ENCODE measurements around the gene LRIT2.

LRIT2 gene

DNA sequence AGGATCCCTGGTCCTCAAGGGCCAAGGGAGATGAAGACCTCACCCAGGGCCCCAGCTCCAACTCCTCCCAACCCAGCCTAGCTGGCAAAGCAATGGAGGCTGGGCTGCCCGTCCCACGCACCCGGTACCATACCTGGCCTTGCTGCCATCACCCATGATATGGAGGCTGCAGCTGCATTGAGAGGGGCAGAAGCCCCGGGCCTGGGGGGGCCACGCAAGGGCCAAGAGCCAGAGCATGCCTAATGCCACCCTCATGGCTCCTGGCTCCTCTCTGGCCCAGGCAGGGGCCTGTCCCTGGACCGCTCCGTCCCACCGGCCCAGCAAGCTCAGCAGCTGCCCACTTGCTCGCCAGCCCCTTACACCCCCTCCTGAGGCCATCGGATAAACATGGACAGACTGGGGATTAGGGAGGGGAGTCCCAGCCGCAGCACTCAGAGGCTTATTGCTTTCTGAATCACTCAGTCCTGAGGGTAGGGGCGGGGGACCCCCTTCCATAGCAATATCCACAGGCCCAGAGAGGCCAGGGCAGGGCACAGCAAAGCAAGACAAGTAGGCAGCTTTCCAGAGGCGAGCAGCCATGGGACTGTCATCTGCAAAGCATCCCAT is 15.9 kb upstream of the LRIT2 start, which contains the start of gene LRIT1:
TSS of gene LRIT1 (minus strand) at position 362 of the 606 bp plus-strand sequence. CDS start at position 255, 107 bp downstream.
- no peak for DNase-seq (ENCODE audit: low read depth in 2 of 2)

DNA sequence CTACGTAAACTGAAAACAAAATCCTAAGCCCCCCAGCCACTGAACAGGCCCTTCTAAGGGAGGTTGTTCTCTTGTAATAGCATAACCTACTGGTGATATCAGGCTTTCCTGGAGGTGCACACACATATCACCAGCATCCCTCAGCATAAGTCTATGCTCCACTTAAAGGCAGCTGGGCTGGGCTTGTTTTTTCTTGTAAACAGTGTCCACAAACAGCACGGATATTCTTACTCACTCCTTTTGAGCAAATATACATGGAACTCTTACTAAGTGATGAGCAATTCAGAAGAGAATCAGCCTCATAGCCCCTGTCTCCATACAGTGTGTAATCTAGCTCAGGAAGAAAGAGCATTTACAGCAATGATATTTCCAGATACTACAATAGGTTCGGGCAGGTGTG is 13.6 kb upstream of the LRIT2 start:
- no peak for DNase-seq (ENCODE audit: low read depth in 2 of 2)

DNA sequence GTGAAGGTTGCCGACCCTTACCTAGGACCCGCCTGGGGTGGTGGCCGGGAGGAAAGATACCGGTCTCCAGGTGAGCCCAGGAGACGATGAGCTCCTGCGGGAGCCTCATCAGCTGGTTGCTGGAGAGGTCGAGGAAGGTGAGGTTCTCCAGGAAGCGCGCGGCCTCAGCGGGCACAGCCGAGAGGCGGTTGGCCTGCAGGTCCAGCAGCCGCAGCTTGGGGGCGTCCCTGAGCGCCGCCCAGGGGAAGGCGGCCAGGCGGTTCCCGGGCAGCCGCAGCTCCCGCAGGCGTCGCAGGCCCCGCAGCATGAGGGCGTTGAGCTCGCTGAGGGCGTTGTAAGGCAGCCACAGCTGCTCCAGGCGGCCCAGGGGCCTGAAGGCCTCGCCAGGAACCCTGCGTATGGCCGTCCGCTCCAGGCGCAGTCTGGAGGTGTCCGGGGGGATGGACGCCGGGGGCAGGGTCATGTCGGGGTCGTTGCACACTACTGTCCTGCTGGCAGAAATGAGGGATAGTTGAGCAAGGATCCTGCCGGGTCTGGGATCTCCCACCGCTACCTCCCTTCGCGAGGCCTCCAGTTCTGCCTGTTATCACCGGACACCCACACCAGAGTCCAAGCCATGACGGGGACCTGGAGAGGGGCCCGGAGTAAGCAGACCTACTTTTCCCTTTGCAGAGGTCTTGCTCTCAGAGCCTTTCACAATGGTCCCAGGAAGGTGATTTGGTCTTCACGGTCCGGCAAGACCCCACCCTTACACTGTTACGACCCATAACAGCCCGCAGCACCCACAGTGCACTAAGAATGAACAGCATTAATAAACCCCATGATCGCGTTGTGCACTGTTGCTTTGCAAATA is 12.1 kb upstream of the LRIT2 start:
- DNase-seq (ENCODE audit: low read depth in 2 of 2), result no peak

DNA sequence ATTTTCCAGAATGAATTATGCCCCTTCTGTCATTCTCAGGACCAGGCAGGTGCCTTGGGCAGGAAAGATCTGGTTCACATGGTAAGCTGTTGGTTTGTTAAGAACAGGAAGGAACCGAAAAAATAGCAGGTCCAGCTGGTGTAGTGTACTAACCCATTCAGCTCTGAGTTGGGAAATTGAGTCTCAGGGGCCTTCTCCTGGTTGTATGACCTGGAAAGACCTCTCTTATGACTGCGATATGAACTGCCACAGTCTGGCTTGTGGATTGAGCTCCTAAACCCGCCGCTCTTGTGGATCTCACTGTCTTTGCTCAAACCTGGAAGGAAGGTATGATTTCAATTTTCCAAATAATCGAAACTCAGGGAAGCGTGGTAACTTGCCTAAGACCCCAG is 11.5 kb upstream of the LRIT2 start:
- DNase-seq (ENCODE audit: low read depth in 2 of 2), result no peak

DNA sequence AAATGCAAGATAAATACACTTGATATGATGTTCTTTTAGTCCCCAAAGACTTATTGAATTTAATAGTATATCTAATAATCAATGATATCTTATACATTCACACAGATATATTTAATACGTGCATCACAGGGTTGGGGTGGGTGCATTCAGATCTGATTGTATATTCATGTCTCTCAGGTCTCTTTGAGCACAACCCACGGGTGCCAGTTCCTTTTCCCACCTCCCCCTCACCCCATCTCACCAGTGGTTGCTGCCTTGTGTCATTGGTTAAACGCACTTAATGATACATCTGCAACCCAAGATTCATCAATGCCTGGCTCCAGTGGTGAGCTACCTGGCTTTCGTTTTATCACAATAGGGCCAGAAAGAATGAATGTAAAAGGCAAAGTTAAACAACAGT is 9.8 kb upstream of the LRIT2 start:
- DNase-seq (ENCODE audit: low read depth in 2 of 2), result no peak

DNA sequence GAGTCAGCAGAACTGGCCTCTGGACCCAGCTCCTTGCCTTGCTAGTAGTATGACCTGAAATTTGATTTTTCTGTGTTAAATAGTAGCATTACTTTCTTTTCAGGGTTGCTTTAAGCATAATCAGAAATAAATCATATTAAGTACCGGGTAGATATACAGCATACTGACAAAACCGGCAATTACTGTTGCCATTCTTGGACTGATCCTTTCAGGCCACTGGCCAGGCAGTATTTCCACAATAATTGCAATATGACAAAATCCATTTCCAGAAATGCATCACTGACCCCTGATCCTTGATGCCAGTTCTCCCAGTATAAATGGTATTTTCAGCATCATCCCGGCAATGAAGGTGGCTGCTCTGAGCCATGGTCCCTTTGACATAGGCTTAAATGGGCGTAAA is 9.1 kb upstream of the LRIT2 start:
- DNase-seq (ENCODE audit: low read depth in 2 of 2), result no peak

DNA sequence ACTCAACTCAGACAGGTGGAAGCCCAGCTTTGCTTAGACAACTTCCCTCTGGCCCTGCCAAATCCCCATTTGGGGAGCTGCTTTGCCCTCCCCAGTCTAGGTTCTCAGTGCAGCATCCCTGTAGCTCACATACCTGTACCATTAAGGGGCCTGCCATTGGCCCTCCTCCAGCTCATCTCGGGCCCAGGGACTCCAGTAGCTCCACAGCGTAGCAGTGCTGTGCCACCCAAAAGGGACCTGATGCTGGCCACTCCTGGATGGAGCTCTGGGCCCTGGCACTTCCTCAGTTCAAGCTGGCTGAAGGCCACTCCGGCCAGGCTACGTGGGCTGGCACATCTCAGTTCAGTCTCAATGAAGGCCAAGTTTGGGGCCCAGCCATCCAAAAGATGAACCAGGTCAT is 8.6 kb upstream of the LRIT2 start:
- no peak for DNase-seq (ENCODE audit: low read depth in 2 of 2)

DNA sequence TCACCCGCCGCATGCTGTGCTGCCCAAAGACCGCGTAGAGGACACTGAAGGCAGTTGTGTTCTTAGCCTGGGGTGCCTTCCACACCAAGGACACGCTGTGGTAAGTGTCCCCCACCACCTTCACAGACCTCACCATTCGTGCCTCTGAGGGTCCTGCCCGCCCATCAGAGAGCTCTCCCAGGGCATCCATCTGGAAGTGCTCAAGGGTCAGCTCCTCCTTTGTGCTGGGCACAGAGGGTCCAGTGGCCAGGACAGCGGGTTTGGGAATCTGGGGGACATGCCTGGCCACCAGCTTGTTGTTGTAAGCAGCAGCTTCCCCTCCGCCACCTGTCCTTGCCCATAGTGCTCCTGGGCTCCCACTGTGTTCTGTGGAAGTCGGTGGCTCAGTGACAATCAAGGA is 7.0 kb upstream of the LRIT2 start:
- DNase-seq (ENCODE audit: low read depth in 2 of 2), result no peak

DNA sequence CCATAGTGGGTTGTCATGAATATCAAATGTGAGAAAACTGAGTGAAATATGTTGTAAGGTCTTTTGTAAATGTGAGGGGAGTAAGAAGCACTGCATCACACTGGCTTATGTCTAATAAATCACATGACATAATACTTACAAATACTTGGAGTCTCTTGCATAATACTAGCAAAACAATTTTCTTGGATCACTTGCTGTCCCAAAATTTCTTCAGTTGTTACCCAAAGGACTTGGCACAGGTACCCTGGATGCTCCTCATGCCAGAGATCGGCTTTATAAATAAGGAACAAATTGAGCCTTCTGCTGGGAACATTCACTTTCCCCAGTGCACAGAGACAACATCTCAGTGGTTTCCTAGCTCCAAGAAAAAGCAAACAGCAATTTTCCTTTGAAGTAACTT is 5.0 kb upstream of the LRIT2 start:
- DNase-seq (ENCODE audit: low read depth in 2 of 2), result no peak

DNA sequence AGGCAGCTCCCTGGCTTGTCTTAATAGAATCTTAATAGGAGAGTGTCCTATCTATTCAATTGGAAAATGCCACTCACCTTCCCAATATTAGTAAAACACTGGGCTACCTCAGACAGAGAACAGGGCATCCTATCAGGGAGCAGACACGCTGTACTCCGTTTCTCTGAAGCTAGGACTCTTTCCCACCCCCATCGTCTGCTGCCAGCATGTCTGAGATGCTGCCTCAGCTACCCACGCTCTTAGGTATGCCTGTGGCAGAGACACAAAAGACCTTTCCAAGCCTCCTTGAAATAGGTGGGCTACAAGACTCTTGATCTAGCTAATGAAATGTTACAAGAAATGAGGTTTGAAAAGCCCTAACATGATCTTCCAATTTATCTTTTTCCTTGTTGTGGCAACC is 2.5 kb upstream of the LRIT2 start:
- DNase-seq (ENCODE audit: low read depth in 2 of 2), result no peak

DNA sequence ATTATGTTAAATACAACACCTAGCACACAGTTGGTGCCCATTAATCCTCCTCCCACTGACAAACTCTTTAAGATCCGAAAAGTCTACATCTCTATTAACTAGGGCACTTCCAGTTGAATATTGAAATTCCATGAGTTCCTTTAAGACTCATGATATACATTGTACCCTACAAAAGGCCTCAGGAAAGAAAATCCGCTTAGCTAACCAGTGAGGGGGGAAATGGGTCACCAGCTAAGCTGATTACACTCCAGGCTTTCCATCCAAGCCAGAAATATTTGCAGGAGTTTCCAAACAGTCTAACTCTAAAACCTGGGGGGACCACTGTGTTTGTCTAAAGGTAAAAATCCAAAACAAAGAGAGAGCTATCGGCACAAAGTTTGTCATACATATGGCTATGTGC is 1.3 kb upstream of the LRIT2 start:
- no peak for DNase-seq (ENCODE audit: low read depth in 2 of 2)

DNA sequence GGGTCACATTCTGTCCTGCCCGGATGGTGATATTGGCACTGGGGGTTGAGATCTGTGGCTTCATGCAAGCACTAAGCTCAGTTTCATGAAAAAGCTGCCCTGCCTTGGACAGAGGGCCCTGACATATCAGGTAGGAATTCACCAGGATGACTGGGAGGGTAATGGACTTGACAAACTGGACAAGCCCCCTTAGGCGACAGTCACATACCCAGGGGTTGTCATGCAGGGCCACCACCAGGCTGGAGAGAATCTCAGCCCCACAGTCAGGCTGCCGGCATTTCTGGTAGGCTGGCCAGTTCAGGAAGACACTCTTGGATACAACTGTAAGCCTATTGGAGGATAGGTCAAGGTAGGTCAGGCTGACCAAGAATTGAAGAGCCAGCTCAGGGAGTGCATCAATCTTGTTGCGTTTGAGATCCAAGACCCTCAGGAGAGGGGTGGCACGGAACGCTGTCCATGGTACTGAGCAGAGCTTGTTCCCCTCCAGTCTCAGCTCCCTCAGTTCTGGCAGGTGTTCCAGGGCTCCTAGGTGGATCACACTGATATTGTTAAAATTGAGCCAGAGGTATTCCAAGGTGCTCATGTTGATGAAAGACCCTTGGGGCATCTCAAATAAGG is 824 bp downstream of the LRIT2 start:
- no peak for DNase-seq (ENCODE audit: low read depth in 2 of 2)

DNA sequence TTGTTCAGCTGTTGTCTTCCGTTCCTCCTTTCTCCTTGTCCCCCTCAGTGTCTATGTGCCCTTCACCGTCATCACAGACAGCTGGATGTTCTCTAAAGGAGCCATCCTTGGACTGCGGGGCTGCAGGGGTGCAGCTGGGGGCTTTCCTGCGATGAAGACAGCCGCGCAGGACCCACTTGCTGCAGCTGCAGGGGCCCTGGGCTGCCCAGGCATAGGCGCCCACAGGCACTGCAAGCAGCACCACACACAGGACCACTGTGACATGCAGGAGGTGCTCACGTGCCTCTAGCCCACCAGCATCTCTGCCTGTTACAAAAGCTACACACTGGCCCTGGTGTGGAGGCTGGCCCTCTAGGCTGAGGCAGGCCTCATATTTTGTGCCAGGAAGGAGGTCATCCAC is 3.4 kb downstream of the LRIT2 start:
- DNase-seq (ENCODE audit: low read depth in 2 of 2), result no peak

DNA sequence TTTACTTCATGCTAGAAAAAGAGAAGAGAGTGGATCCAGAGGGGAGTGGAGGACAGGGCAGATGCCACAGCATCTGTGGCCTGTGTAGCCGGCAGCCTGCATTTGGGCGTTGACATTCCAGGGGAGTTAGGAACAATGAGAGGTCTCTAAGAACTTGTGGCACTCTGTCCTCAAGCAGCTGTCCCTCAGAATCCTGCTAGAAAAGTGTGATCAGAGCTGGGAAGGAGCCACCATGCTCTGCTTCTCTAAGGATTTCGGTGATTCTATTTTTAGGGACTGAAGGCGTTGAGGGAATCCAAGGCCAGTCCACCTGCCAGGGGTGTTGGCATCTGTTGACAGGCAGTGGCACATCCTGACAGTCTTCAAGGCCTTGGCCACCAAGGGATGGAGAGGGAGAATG is 7.6 kb downstream of the LRIT2 start:
- DNase-seq (ENCODE audit: low read depth in 2 of 2), result no peak

DNA sequence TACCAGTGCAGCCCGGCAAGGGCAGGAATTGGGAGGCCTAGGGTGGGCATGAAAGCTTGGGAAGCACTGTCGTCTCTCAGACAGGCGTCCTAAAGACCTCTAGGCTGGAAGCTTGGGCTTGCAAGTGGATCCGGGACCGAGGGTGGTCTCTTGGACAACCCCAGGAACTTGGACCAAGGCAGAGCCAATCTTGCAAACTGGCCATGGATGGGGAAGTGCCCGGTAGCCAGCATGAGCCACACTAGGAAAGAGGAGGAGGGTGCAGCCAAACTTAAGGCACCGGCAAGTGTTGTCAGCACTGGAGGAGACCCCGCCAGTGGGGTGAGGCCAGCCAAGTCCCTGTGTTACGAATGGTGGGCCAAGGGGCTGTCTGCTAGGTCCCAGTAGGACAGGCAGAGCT is 8.5 kb downstream of the LRIT2 start:
- no peak for DNase-seq (ENCODE audit: low read depth in 2 of 2)

DNA sequence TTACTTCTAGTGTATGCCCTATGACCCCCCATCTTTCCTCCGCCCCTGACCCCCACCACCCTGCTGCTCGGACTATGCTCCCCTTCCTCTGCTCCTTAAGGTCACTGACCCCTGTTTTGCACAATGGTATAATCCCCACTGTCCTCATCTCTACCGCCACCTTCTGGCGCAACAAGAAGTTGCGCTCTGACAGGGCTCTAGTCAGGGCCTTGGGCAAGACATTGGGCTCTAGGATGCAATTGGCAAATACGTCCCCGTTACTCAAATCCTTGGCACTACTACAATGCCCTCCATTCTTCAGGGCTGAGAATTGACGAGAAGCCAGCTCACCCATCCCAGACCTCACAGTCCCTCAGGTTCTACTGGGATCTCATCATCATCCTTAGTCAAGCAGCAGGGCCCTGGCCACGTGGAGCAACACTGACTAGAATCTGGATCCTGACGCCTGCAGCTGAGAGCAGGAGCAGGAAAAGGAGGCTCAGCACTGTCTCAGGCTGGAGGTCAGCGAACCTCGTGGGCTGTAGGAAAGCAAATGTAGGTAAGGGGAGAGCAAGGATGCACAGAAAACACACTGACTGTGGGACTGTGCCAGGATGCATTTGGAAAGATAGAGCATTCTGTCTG is 10.6 kb downstream of the LRIT2 start:
- DNase-seq (ENCODE audit: low read depth in 2 of 2), result no peak

DNA sequence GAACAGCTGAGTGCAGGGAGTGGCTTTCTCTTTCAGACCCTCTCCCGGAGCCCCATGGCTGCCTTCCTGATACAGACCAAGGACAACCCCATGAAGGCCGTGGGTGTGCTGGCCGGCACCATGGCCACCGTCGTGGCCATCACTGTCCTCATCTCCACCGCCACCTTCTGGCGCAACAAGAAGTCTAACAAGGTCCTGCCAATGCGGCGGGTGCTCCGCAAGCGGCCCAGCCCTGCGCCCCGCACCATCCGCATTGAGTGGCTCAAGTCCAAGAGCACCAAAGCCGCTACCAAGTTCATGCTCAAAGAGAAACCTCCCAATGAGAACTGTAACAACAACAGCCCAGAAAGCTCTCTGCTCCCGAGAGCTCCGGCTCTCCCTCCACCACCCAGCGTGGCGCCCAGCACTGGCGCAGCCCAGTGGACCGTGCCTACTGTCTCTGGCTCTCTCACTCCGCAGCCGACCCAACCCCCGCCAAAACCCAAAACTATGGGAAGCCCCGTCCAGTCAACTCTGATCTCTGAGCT is 11.2 kb downstream of the LRIT2 start:
- no peak for DNase-seq (ENCODE audit: low read depth in 2 of 2)

DNA sequence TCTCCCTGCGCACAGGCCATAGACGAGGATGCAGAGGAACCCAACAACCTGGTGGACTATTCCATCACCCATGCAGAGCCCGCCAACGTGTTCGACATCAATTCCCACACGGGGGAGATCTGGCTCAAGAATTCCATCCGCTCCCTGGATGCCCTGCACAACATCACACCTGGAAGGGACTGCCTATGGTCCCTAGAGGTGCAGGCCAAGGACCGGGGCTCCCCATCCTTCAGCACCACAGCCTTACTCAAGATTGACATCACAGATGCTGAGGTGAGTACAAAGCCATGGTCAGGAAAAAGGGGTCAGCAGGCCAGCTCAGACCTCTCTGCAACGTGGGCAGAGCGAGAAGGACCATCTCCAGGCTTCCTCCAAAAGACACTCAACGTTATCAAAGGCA is 12.3 kb downstream of the LRIT2 start:
- no peak for DNase-seq (ENCODE audit: low read depth in 2 of 2)

DNA sequence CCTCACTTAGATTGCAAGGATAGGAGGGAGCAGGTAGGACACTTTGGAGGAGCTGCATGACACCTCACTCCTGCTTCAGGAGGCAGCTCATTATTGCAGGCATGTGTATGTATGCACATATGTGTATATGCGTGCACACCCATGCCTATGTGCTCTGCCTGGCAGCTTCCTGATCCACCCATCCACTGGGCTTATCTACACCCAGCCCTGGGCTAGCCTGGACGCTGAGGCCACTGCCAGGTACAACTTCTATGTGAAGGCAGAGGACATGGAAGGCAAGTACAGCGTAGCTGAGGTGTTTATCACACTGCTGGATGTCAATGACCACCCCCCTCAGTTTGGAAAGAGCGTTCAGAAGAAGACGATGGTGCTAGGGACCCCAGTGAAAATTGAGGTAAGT is 13.3 kb downstream of the LRIT2 start:
- DNase-seq (ENCODE audit: low read depth in 2 of 2), result no peak

DNA sequence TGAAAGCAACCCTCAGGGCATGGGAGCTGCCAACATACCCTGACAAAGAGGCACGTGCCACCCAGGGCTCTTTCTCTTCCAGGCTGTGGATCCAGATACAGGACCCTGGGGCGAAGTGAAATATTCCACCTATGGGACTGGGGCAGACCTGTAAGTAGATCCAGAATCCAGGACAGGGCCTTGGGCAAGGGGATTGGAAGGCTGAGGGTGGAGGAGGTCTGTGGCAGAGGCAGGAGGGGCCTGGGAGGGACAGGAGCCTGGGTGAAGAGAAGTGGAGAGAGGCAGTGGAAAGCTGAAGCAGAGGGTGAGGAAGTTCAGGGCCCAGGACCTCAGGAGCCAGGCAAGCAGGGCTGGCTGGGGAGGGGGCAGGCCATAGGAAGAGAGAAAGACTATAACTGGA is 13.8 kb downstream of the LRIT2 start:
- no peak for DNase-seq (ENCODE audit: low read depth in 2 of 2)

DNA sequence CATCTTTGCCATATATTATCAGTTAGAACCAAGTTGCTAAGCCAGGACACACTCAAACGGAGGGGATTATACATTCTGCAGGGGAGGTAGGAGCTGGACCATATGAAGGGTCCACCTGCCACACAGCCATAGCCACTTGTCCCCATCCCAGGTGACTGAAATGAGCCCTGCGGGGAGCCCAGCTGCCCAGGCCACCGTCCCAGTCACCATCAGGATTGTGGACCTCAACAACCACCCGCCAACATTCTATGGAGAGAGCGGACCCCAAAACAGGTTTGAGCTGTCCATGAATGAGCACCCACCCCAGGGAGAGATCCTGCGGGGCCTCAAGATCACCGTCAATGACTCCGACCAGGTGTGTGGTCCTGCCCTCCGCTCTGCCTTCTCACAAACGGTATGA is 17.3 kb downstream of the LRIT2 start:
- no peak for DNase-seq (ENCODE audit: low read depth in 2 of 2)

DNA sequence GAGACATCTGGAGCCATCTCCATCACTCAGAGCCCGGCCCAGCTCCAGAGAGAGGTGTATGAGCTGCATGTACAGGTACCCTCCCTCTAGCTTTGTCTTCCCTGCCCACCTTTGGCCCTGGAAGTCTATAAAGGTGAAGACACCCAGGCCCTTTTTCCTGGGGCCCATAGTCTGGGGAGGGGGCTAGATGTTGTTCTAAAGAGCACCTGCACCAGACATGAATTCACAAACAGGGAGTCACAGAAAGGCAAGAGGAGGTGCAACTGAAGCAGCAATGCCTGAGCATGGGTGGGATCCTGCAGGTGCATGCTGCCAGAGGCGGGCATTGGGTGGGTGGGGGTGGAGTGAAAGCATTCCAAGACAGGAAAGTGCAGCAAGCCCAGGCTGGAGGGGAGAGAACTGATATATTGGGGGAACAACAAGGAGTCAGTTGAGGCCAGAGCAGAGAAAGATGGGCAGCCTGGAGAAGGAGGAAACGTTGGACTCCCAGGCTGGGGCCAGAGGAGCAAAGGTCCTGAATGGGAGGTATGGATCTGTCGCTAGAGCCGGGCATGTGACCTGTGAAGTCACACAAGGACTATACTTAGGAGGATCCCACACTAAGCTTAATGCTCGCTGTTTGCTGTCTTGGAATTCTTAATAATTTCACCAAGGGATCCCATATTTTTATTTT is 19.4 kb downstream of the LRIT2 start:
- DNase-seq (ENCODE audit: low read depth in 2 of 2), result no peak
